Measurements from ENCODE around the gene PAF1. TPM values are rescaled to one million over a fixed set of nuclear protein-coding genes. Genes with fewer than 3 reads are reported as not detected.

PAF1 gene
- total RNA-seq, 1 donor from 2014 or later, result 15.6 TPM

- H3K4me1 Mint-ChIP-seq, result peaks cover 41% of the 10 kb centered on the region
Observed at GRCh38 chr19:39407660-39408391, 16.9 kb upstream of the PAF1 start.

DNA sequence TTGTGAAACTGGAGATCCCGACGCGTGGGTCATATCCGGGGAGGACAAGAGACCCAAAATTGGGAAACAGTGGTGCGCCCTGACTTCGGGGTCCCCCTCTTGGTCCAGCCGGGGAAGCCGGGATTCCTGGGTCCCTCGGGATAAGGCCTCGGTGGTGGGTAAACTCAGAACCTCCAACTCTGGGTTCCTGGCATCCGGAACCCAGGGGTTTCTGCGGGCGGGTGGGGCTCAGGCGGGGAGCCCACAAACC is 16.4 kb upstream of the PAF1 start:
- peaks cover 8% of the 10 kb centered on the region for H4K20me1 ChIP-seq (ENCODE audit: low read depth)
- H3K4me1 Mint-ChIP-seq, result peaks cover 45% of the 10 kb centered on the region
- DNase-seq (ENCODE audit: low spot score), result no peak
- H3K27ac ChIP-seq, result no peak overlapping the region
- no peaks in the 10 kb centered on the region for H3K9me3 ChIP-seq (ENCODE audit: low read depth)
- H3F3A ChIP-seq (ENCODE audit: low read depth), result peaks cover 63% of the 10 kb centered on the region
- H3K27me3 ChIP-seq, result peaks cover 31% of the 10 kb centered on the region
- peak overlapping the region; percentile 65 for H3K4me3 ChIP-seq
- H2AFZ ChIP-seq (replicated peaks), result no peak overlapping the region
- H3K27ac Mint-ChIP-seq, result no peak overlapping the region
- peaks cover 4% of the 10 kb centered on the region for H3K9me3 Mint-ChIP-seq
- H3K36me3 Mint-ChIP-seq, result peaks cover 3% of the 10 kb centered on the region
- no peak overlapping the region for H3K9ac ChIP-seq
- H3K27me3 Mint-ChIP-seq (ENCODE audit: insufficient read depth, low read depth), result peaks cover 30% of the 10 kb centered on the region
- H3K79me2 ChIP-seq (ENCODE audit: low read depth), result no peaks in the 10 kb centered on the region
- TF ChIP-seq EZH2phosphoT487 (IDR thresholded peaks at IDR 0.05), result no peak
- TF ChIP-seq, protein P1, sequence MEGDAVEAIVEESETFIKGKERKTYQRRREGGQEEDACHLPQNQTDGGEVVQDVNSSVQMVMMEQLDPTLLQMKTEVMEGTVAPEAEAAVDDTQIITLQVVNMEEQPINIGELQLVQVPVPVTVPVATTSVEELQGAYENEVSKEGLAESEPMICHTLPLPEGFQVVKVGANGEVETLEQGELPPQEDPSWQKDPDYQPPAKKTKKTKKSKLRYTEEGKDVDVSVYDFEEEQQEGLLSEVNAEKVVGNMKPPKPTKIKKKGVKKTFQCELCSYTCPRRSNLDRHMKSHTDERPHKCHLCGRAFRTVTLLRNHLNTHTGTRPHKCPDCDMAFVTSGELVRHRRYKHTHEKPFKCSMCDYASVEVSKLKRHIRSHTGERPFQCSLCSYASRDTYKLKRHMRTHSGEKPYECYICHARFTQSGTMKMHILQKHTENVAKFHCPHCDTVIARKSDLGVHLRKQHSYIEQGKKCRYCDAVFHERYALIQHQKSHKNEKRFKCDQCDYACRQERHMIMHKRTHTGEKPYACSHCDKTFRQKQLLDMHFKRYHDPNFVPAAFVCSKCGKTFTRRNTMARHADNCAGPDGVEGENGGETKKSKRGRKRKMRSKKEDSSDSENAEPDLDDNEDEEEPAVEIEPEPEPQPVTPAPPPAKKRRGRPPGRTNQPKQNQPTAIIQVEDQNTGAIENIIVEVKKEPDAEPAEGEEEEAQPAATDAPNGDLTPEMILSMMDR (IDR thresholded peaks at IDR 0.05), result no peak
- no peak for TF ChIP-seq EZH2 (IDR thresholded peaks at IDR 0.05)
- peaks cover 22% of the 10 kb centered on the region for H3K4me1 ChIP-seq
- H3K4me3 Mint-ChIP-seq, result peak overlapping the region; percentile 93
- H3K36me3 ChIP-seq, result no peaks in the 10 kb centered on the region
- H3K4me2 ChIP-seq, result peak overlapping the region; percentile 82

More at GRCh38 chr19:39407660-39408391, 16.9 kb upstream of the PAF1 start:
- DNase-seq (ENCODE audit: low spot score), result peak; percentile 13
- Histone ChIP-seq H3K4me2 (peak overlapping the region; percentile 82), H3K4me1 (peaks cover 22% of the 10 kb centered on the region), H4K20me1 (ENCODE audit: low read depth) (peaks cover 8% of the 10 kb centered on the region), H3K4me3 (peak overlapping the region; percentile 65), H3K27me3 (peaks cover 31% of the 10 kb centered on the region), H2AFZ (replicated peaks) (no peak overlapping the region), H3K79me2 (ENCODE audit: low read depth) (peaks cover 1% of the 10 kb centered on the region), H3K36me3 (no peaks in the 10 kb centered on the region), H3K9me3 (ENCODE audit: low read depth) (no peaks in the 10 kb centered on the region), H3K9ac (no peak overlapping the region), H3F3A (ENCODE audit: low read depth) (peaks cover 59% of the 10 kb centered on the region), H3K27ac (no peak overlapping the region)
- peaks cover 4% of the 10 kb centered on the region for H3K9me3 Mint-ChIP-seq
- no peak overlapping the region for H3K27ac Mint-ChIP-seq
- H3K36me3 Mint-ChIP-seq, result peaks cover 3% of the 10 kb centered on the region
- peak overlapping the region; percentile 81 for H3K4me3 Mint-ChIP-seq
- TF ChIP-seq EZH2 (IDR thresholded peaks at IDR 0.05) (no peak), EZH2phosphoT487 (IDR thresholded peaks at IDR 0.05) (no peak)
- TF ChIP-seq, protein P1 (IDR thresholded peaks at IDR 0.05), result no peak
- peaks cover 30% of the 10 kb centered on the region for H3K27me3 Mint-ChIP-seq (ENCODE audit: insufficient read depth, low read depth)

DNA sequence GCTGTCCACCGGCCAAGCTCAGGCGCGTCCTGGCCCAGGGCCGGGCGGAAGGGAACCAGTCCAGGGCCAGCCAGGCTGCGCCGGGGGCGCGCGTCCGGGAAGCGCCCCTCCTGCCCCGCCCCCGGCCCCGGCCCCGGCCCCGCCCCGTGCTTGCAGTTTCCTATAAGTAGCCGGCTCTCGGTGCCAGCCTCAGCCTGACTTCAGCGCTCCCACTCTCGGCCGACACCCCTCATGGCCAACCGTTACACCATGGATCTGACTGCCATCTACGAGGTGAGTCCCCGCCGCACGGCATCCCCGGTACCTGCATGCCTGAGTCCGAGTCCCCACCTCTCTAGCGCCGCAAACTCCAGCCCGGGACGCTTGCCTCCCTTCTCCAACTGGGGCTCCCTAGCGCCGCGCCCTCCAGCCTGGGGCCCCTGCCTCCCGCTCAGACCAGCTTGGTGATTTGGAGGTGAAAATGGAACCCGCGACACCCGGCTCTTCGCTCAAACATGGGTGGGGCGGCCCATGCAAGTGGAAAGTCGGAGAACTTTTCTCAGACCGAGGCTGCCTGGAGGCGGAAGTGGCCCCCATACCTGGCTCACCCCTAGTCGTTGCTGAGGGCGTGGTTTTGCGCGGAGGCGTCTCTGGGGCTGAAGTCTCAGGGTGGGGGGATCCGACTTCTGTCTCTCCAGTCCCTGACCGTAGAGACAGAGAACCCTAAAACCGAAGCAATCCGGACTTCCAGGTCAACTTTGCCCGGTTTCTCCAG is 15.9 kb upstream of the PAF1 start, which contains the start of gene ZFP36:
ZFP36 (plus strand) TSS at position 192 of the 754 bp plus-strand sequence; CDS start at position 250, 58 bp downstream.
- Mint-ChIP-seq H3K4me3 (peak within 1 kb of the TSS; percentile 93), H3K4me1 (peaks cover 46% of the 10 kb centered on the region), H3K27ac (peak within 1 kb of the TSS; percentile 75), H3K9me3 (no peaks in the 10 kb centered on the region), H3K27me3 (ENCODE audit: insufficient read depth, low read depth) (peaks cover 25% of the 10 kb centered on the region), H3K36me3 (no peaks in the 10 kb centered on the region)
- Histone ChIP-seq H3K4me1 (peaks cover 26% of the 10 kb centered on the region), H3K9me3 (ENCODE audit: low read depth) (no peaks in the 10 kb centered on the region), H3K27ac (no peak within 1 kb of the TSS), H4K20me1 (ENCODE audit: low read depth) (peaks cover 8% of the 10 kb centered on the region), H3K36me3 (no peaks in the 10 kb centered on the region), H3K9ac (no peak within 1 kb of the TSS), H3K4me3 (peak within 1 kb of the TSS; percentile 65), H3K4me2 (peak within 1 kb of the TSS; percentile 82), H3K27me3 (peaks cover 31% of the 10 kb centered on the region), H3K79me2 (ENCODE audit: low read depth) (no peaks in the 10 kb centered on the region), H3F3A (ENCODE audit: low read depth) (peaks cover 68% of the 10 kb centered on the region), H2AFZ (replicated peaks) (no peak within 1 kb of the TSS)
- TF ChIP-seq EZH2phosphoT487 (IDR thresholded peaks at IDR 0.05) (no peak), EZH2 (IDR thresholded peaks at IDR 0.05) (peak; percentile 54)
- TF ChIP-seq, protein P1 (IDR thresholded peaks at IDR 0.05), result no peak
- peak; percentile 89 for DNase-seq (ENCODE audit: low spot score)

All from neural progenitor cell (in vitro differentiated cells).